Stimulated activated CD8-positive, alpha-beta memory T cell treated with anti-CD3 and anti-CD28 coated beads, Interleukin-2, amount 100 ng/mL, for 48 hours (primary cell): ENCODE data around the gene AMT.

Experiments
- DNase-seq, 2 donors: peaks; one replicate each; pipeline ENCODE4 v3.0.0-alpha.2; 2020; ENCODE audit warnings: low read depth in 2 of 2

Gene AMT

DNA sequence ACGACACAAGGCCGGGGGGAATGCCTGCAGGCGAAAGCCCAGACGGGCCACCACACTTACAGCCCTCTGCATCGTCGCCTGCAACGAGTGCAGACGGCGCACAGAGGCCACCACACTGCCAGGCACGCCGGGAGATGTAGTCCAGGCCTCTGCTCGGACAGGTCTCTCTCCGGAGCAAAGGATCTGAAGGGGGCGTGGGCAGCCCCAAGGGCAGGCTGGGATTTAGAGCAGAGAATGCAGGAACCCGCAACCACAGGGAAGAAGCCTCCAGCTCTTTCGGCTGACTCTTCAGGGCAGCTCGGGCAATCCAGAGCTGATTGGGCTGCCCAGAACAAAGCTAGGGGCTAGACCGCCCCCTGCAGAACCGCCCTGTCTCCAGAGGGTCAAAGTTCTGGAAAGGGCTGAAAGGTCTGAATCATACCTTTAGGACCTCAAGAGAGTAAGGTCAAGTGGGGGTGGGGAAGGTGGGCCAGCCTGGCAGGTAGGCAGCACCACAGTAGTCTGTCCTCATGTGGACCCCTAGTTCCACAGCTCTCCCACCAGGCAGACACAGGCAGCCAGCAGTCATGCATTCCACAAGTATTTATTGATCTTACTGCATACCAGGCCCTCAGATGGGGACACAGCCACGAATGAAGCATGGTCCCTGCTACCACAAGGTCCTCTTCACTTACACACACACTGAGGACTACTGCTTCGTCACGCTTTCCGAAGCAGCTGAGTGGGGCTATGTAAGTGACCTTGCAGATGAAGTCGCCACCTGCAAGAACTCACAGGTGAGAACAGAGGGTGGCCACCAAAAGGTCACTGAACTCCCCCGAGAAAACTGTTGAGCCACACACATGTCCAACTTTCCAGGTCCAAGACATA is at the start of gene AMT:
Gene AMT, minus strand, starts transcription at position 95 of the 870 bp plus-strand sequence. Its CDS starts 23 bp downstream, at position 72.
- no peak for DNase-seq

DNA sequence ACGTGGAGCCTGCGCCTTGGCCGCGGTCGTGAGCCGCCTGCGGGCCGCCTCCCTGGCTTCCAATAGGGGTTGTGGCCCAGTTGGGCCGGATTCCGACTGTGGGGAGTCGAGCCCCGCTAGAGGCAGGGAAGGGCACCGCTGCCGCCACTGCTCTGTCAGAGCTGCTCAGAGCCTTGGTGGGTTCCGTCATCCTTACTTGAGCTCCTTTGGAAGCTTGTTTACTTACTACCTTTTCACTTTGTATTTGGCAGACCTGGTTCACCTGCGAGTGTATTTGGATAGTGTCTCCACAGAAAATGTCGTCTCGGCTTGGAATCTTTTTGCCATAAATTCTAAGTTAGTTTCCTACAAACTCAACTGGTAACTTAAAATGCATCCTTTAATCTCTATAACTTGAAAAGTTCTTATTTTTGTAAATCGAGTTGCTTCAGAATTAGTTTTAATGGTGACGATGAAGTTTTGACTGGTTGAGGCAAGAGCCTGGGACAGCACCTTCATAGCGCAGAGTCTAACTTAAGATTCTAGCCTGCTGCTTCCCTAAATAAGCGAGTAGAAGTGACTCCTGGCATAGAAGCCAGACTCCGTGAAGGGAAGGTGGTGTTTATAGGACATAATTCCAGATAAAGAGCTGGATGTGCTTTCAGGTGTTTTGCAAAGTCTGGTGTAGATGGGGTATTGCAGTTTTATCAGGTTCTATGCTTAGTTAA is 48.6 kb upstream of the AMT start:
- DNase-seq: no peak

GRCh38 chr3:49469936-49470713 is 47.9 kb upstream of the AMT start, which contains the start of gene DAG1:
DAG1 (plus strand) TSS chr3:49470267; CDS start chr3:49510535, 40,268 bp downstream.
- DNase-seq: peak; percentile 95 to 97

DNA sequence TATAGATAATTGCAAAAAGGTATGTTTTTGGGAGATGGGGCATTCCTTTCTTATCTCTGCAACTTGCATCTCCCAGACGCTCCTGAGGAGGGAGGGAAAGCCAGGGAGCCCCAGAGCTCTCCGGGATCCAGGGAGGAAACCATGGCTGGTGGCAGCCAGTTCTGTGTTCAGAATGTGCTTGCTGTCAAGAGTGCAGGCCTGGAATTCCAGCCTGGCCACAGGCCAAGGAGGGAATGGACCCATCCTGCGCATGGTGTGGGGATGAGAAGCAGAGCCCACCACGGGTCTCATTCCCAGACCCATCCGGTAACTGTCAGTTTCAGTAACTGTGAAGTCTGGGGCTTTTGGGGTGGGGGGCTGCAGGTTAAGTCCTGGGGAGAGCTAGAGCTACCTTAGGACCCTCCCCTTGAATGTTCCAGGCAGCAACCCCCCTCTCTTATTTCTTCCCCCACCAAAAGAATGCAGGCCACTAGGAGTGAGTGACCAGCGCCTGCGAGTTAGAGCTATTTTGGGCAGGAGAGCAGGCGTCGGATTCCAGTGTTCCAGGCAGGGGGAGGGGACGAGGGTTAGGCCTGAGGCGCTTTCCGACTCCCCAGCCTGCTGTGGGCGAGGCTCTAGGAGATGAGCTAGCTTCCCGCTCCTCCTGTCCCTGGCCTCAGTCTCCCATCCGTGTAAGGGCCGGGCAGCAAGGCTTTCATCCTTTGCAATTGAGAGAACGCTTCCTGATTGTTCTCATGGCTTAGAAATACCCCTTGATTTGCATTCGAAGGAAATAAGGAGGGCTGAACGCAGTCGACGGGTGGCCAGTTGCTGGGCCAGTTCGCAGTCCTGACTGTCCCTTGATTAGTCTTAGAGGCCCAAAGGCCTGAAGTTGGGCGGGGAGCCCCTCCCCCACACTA is 47.0 kb upstream of the AMT start:
- DNase-seq: no peak

- DNase-seq: no peak
Observed at GRCh38 chr3:49466085-49466484, 43.8 kb upstream of the AMT start.

DNA sequence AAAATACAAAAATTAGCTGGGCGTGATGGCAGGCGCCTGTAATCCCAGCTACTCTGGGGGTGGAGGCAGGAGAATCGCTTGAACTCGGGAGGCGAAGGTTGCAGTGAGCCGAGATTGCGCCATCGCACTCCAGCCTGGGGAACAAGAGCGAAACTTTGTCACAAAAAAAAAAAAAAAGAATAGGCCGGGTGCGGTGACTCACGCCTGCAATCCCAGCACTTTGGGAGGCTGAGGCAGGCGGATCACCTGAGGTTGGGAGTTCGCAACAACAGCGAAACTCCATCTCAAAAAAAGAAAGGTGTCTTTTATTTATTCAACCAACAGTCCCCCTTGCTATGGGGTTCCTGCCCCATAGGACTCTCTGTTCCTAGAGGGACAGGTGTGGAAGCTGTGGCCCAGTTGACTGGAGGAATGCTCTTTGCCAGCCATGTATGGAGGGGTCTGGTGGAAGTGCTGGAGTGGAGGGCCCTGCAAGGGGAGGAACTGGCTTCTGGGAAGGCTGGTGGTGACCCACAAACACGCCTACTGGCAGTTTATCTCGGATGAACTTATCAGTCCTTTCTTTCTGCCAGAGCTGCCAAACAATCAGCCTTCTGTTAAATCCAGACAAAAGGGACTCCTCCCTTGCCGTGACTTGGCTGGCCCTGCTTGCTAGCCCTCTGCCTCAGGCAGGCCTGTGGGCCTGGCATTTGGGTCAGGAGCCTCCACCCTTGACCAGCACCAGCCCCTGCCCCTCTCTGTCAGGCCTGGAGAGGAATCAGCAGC is 43.2 kb upstream of the AMT start:
- DNase-seq: no peak

DNA sequence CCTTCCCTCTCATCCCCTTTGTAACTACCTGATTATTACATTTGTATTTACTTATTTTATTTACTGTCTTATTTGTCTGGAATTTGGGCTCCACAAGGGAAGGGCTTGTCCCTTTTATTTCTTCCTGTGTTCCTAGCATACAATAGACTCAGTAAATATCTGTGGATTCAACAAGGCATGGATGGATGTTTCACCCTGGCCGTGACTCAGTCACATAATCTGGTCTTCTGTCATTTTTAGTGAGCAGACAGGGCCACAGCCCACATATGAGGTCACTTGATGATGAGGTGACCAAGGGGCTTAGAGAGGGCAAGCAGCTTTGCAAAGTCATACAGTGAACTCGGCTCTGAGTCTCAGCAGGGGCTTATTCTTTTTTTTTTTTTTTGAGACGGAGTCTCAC is 39.9 kb upstream of the AMT start:
- no peak for DNase-seq

DNA sequence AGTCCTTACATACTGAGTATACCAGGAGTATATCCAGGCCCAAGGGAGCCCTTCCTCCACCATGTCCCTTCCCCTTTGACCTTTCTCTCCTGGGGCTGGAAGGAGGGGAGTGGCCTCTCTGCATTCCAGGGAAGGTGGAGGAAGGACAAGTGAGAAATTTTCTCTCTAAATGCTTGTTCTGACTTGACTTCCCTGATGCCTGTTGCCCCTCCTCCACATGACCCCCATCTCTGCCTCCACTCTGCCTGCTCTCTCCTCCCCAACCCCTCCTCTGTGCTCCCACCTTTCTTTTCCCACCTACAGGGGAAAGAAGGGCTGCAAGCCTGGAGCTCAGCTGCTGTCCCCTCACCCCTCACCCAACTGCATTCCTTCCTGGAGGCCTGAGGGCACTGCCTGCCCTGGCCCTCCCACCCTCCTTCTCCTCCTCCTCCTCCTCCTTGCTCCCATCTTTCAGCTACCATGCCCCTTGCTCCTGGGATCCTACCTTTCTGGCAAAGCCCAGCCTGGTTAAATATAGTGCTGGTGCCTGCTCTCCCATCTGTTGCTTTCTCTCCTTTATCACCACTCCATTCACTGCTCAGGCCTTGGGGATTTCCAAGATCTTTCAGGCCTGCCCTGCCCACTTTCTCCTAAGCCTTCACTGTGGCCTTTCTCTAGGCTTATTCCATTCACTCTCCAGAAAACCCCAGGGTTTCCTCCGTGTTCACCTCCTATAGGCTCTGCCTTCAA is 39.3 kb upstream of the AMT start:
- DNase-seq: no peak

DNA sequence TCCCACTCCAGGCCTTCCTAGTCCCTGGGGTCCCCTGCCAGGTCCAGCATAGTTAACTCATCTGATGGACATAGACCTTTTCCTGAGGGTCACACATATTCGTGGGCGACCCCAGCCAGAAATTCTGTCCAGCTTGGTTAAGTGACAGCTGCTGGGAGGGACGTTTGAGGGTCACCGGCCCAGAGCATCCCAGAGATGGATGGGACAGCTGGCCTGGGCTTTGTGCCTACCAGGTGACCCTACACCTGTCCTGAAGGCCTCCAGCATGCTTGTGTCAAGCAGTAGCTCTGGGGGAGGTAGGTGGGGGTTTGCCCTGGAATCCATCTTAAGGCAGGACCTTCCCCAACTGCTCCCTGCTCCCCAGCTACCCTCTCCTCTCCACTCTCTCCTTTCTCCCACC is 38.7 kb upstream of the AMT start:
- no peak for DNase-seq

GRCh38 chr3:49460188-49460890 is 38.1 kb upstream of the AMT start:
- DNase-seq: no peak

DNA sequence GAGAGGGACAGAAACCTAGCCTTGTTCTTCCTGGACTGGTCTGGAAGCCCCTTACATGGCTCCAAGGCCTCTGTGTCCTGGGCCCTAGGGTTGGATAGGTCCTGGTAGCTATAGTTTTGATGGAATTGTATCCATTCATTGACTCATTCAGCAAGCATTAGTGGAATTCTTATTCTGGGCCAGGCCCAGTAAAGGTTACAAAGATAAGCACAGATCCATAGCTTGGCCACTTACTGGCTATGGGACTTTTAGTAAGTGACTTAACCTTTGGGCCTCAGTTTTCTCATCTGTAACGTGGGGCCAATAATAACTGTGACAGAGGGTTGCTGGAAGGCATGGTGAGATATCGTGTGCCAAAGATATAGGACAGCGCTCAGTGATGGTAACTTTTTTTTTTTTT is 34.2 kb upstream of the AMT start:
- no peak for DNase-seq

DNA sequence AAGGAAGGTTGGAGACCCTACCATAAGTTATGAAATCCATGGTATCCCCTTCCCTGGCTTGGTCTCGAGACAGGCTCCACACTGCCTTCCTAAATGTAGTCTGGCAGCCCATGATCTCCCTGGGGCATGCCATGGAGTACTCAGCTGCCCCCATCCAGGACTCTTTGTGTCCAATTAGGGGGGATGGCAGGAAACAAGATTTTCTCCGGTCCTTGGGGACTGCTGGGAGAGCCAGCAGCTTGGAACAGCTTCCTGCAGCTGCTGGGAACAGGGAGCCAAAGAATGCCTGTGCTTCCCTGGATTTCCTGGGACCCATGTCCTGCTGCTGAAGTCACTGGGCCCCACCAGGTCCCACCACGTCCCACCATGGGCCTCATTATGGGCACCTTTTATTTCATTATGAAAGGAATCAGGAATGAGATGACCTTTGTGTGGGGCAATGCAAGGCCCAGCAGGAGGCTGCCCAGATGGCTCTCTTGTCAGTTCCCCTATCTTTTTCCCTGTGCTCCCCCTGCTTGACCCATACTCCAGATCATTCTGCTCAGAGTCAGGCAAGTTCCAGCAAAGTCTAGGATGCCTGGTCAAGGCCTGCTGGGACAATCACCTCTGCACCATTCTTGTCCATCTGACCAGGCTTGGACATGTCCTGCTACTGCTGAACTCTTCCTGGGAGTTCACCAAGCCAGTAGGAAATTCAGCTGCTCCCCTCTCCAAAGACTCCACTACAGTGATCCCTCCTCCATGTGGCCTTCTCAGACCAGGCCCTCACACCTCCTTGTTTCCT is 32.8 kb upstream of the AMT start:
- DNase-seq: no peak

DNA sequence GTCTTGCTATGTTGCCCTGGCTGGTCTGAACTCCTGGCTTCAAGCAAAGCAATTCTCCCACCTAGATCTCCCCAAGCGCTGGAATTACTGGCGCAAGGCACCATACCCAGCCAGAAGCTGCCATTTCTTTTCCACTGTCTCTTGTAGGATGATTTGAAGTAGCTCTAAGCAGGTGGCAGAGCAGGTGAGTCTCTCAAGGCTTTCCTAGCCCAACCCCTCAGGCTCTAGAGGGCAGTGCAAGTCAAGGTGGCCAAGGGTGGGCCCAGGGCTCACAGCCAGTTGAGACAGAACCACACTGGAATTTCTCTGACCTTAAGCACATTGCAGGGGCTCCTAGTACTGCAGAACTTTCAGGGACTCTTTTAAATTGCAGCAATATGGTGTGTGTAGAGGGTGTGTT is 32.2 kb upstream of the AMT start:
- DNase-seq: no peak

DNA sequence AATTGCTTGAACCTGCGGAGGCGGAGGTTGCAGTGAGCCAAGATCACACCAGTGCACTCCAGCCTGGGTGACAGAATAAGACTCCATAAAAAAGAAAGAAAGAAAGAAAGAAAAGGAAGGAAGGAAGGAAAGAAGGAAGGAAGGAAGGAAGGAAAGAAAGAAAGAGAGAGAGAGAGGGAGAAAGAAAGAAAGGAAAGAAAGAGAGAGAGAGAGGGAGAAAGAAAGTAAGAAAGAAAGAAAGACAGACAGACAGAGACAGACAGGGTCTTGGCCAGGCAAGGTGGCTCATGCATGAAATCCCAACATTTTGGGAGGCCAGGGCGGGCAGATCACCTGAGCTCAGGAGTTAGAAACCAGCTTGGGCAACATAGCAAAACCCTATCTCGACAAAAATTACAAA is 31.3 kb upstream of the AMT start:
- no peak for DNase-seq

DNA sequence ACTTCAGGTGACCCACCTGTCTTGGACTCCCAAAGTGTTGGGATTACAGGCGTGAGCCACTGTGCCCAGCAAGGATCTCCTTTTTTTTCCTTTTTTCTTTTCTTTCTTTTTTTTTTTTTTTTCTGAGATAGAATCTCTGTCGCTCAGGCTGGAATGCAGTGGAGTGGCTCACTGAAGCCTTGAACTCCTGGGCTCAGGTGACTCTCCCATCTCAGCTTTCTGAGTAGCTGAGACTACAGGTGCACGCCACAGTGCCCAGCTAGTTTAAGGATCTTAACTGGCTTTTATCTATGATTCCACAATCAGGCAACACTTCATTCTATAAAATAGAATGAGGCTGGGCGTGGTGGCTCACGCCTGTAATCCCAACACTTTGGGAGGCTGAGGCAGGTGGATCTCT is 23.1 kb upstream of the AMT start:
- DNase-seq: no peak

DNA sequence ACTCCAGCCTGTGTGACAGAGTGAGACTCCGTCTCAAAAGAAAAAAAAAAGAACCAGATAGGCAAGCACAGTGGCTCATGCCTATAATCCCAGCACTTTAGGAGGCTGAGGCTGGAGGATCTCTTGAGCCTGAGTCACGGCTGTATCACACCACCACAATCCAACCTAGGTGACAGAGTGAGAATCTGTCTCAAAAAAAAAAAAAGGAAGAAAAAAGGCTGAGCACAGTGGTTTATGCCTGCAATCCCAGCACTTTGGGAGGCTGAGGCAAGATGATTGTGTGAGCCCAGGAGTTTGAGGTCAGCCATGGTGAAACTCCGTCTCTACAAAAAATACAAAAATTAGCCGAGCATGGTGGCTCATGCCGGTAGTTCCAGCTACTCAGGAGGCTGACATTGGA is 12.5 kb upstream of the AMT start:
- no peak for DNase-seq

DNA sequence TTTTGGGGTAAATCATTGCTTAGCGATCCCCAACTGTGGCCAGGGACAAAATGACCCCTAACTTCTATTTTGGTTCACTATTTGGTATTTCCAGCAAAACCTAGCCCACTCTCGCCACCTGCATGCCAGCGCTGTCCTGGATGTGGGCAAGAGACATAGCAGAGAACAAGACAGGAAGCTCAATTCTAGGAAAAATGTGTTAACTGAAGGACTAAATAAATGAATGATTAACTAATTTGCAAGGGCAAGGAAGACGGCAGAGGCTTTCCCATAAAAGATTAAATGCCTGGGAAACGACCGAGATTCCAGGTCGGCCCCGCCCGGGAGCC is 6.4 kb upstream of the AMT start:
- no peak for DNase-seq

DNA sequence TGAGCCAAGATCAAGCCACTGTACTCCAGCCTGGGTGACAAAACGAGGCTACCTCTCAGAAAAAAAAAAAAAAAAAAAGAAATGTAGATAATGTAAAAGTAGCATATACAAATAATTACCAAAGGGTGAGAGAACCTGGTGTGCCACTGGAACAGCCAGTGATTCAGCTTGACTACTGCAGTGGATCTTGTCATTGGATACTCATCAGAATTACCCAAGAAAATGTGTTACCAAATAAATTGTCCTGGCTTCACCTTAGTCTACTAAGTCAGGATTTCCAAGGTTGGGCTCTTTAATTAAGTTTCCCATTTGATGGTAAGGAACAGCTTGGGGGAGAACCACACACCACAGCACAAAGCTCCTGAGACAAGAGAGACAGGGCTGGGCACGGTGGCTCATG is 5.3 kb upstream of the AMT start:
- DNase-seq: no peak

GRCh38 chr3:49424816-49425215 is 2.5 kb upstream of the AMT start:
- DNase-seq: no peak
